Measurements from ENCODE around the gene SLC18A2. TPM values are rescaled to one million over a fixed set of nuclear protein-coding genes. Genes with fewer than 3 reads are reported as not detected.

SLC18A2 gene
- total RNA-seq, 1 donor from 2014 or later: 0.40 TPM

- H3K4me3 ChIP-seq (ENCODE audit: low read depth, low read length): no peak overlapping the region
- TF ChIP-seq, protein P1, sequence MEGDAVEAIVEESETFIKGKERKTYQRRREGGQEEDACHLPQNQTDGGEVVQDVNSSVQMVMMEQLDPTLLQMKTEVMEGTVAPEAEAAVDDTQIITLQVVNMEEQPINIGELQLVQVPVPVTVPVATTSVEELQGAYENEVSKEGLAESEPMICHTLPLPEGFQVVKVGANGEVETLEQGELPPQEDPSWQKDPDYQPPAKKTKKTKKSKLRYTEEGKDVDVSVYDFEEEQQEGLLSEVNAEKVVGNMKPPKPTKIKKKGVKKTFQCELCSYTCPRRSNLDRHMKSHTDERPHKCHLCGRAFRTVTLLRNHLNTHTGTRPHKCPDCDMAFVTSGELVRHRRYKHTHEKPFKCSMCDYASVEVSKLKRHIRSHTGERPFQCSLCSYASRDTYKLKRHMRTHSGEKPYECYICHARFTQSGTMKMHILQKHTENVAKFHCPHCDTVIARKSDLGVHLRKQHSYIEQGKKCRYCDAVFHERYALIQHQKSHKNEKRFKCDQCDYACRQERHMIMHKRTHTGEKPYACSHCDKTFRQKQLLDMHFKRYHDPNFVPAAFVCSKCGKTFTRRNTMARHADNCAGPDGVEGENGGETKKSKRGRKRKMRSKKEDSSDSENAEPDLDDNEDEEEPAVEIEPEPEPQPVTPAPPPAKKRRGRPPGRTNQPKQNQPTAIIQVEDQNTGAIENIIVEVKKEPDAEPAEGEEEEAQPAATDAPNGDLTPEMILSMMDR (conservative IDR thresholded peaks at IDR 0.05; ENCODE audit: low read depth, low read length): no peak
- no peak for DNase-seq (ENCODE audit: low read depth)
Measured at GRCh38 chr10:117311261-117311660, 70.3 kb downstream of the SLC18A2 start.

- H3K4me3 ChIP-seq (ENCODE audit: low read depth, low read length): no peak overlapping the region
- no peak for DNase-seq (ENCODE audit: low read depth)
- TF ChIP-seq, protein P1 (conservative IDR thresholded peaks at IDR 0.05; ENCODE audit: low read depth, low read length): no peak
Measured at GRCh38 chr10:117312430-117312829, 71.5 kb downstream of the SLC18A2 start.

DNA sequence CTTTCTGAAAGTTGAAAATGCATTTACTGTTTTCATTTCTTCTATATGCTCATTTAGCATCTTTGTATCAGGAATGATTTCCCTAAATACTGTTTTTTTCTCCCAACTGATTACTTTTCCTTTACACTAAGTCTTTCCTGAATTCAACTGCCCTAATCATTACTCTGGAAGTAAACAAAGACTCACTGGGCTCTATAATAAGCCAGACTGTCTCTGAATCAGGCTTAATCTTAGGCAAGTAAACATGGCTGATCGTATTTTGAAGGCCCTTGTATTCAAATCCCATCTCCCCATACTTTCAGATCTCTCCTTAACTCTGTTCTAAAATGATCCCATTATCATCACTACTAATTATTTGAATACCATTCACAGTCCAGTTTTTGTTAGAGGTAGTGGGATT is 72.7 kb downstream of the SLC18A2 start:
- no peak for DNase-seq (ENCODE audit: low read depth)
- TF ChIP-seq, protein P1 (conservative IDR thresholded peaks at IDR 0.05; ENCODE audit: low read depth, low read length): no peak
- no peak overlapping the region for H3K4me3 ChIP-seq (ENCODE audit: low read depth, low read length)

DNA sequence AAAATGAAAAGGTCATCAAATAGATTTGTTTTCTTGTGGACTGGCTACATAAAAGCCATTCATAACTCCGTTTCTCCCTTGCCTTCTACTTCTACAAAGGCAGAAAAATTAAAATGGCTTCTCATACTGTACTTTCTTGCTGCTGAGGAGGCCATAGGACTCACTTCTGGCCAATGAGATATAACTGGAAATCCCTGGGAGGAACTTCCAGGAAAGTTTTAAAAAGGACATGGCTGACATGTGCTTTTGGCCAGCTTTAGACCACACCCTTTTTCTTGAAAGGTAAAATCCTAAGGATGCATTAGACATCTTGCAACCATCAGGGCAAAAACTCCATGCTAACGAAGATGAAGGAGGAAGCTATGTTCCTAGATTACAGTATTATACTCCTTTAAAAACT is 75.8 kb downstream of the SLC18A2 start:
- TF ChIP-seq, protein P1 (conservative IDR thresholded peaks at IDR 0.05; ENCODE audit: low read depth, low read length): no peak
- no peak for DNase-seq (ENCODE audit: low read depth)

GRCh38 chr10:117318909-117319308 is 78.0 kb downstream of the SLC18A2 start:
- TF ChIP-seq, protein P1 (conservative IDR thresholded peaks at IDR 0.05; ENCODE audit: low read depth, low read length): peak; percentile 33
- DNase-seq (ENCODE audit: low read depth): no peak

More for the DNA sequence above, 75.8 kb downstream of the SLC18A2 start:
- no peak overlapping the region for H3K4me3 ChIP-seq (ENCODE audit: low read depth, low read length)

GRCh38 chr10:117320050-117320665 is 79.2 kb downstream of the SLC18A2 start:
- TF ChIP-seq, protein P1 (conservative IDR thresholded peaks at IDR 0.05; ENCODE audit: low read depth, low read length): peak; percentile 73
- no peak overlapping the region for H3K4me3 ChIP-seq (ENCODE audit: low read depth, low read length)
- DNase-seq (ENCODE audit: low read depth): no peak

More at GRCh38 chr10:117318909-117319308, 78.0 kb downstream of the SLC18A2 start:
- no peak overlapping the region for H3K4me3 ChIP-seq (ENCODE audit: low read depth, low read length)

- TF ChIP-seq, protein P1 (conservative IDR thresholded peaks at IDR 0.05; ENCODE audit: low read depth, low read length): peak; percentile 30
- H3K4me3 ChIP-seq (ENCODE audit: low read depth, low read length): no peak overlapping the region
- no peak for DNase-seq (ENCODE audit: low read depth)
Measured at GRCh38 chr10:117322260-117322659, 81.3 kb downstream of the SLC18A2 start.
